Measurements from ENCODE around the gene AKR1B1. TPM values are rescaled to one million over a fixed set of nuclear protein-coding genes. Genes with fewer than 3 reads are reported as not detected.

Gene AKR1B1
- total RNA-seq, 1 experiment from 2014 or later: 166 TPM

DNA sequence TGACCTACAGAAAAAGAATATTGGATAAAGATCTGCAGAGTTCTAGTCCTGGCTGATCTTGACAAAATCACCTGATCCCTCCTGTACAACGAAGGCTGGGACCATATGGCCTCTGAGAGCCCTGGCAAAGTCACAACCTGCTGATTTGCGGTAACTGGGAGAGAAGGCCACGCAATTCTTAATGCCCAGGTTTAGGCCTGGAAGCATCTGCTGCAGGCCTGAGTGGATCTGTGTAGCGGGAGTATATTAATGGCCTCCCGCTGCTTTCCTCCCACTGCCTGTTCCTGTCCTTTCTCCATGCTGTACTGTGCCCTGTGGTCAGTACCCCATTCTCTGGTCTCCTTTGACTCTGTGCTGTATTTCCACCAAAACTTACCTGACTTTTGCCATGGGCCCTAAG, 24.2 kb downstream of the AKR1B1 start:
- no CpG with 5 or more reads among the region's 5 CpGs for WGBS (ENCODE audit: extremely low coverage, insufficient read length, low lambda C conversion rate)
- H3K14ac ChIP-seq (ENCODE audit: insufficient read depth, low read length): no peak overlapping the region

More for the DNA sequence above, 24.2 kb downstream of the AKR1B1 start:
- Mint-ChIP-seq H3K36me3 (ENCODE audit: insufficient read depth in 1 of 3, low read depth in 3 of 3) (peaks cover 8 to 13% (median 11%) of the 10 kb centered on the region in 3 experiments), H3K27ac (no peak overlapping the region), H3K4me1 (peaks cover 5 to 8% of the 10 kb centered on the region in 2 experiments), H3K4me3 (no peak overlapping the region), H3K27me3 (ENCODE audit: low read depth) (peaks cover 12% of the 10 kb centered on the region), H3K9me3 (peaks cover 4 to 7% of the 10 kb centered on the region in 2 experiments; a peak in 3 of 5 replicates)
- H3K4ac ChIP-seq (ENCODE audit: low read depth, low read length): no peak overlapping the region
- H4K5ac ChIP-seq (ENCODE audit: insufficient read length, low read depth, low read length): no peak overlapping the region
- no peaks in the 10 kb centered on the region for H3K9me3 ChIP-seq (ENCODE audit: control insufficient read depth, low read depth, low read length)
- H2AK5ac ChIP-seq (ENCODE audit: insufficient read length, low read length): no peak overlapping the region
- no peaks in the 10 kb centered on the region for H3K79me2 ChIP-seq (ENCODE audit: insufficient read depth, low read length)
- no peak overlapping the region for H4K91ac ChIP-seq (ENCODE audit: insufficient read length, low read depth, low read length)
- H3K27ac ChIP-seq (ENCODE audit: insufficient read length, low read depth, low read length): no peak overlapping the region
- no peak overlapping the region for H4K8ac ChIP-seq (replicated peaks; ENCODE audit: insufficient read length, low read depth, low read length)
- no peaks in the 10 kb centered on the region; the same call in none of the 2 replicates for H3K27me3 ChIP-seq (ENCODE audit: insufficient read depth, low read length)
- H3K79me1 ChIP-seq (ENCODE audit: insufficient read depth, low read depth, low read length, poor library complexity, severe bottlenecking): no peaks in the 10 kb centered on the region
- no peak overlapping the region for H3K18ac ChIP-seq (ENCODE audit: insufficient read length, low read depth, low read length)
- no peak overlapping the region for H2BK5ac ChIP-seq (ENCODE audit: insufficient read length, low read length)
- no peak overlapping the region for H2BK20ac ChIP-seq (ENCODE audit: low read depth, low read length, poor library complexity, severe bottlenecking)
- H2AFZ ChIP-seq (ENCODE audit: low read length): no peak overlapping the region
- no peak for DNase-seq
- no peak overlapping the region for H2BK15ac ChIP-seq (ENCODE audit: low read depth, low read length)
- no peak overlapping the region for H2BK12ac ChIP-seq (ENCODE audit: insufficient read length, low read depth, low read length)
- H3K56ac ChIP-seq (ENCODE audit: insufficient read length, low read depth, low read length): no peak overlapping the region
- no peak overlapping the region for H3K23ac ChIP-seq (ENCODE audit: insufficient read length, low read depth, low read length)
- H3T11ph ChIP-seq (ENCODE audit: low read length): no peak overlapping the region
- no peak overlapping the region for H3K9ac ChIP-seq (ENCODE audit: extremely low read depth, insufficient read length, low read length)
- H3K4me1 ChIP-seq (ENCODE audit: insufficient read depth, low read length): no peaks in the 10 kb centered on the region
- H3K23me2 ChIP-seq (ENCODE audit: insufficient read length, low read depth, low read length, poor library complexity, severe bottlenecking): no peaks in the 10 kb centered on the region
- H3K4me2 ChIP-seq (ENCODE audit: insufficient read depth, insufficient read length, low read length): no peak overlapping the region
- TF ChIP-seq, protein P1, sequence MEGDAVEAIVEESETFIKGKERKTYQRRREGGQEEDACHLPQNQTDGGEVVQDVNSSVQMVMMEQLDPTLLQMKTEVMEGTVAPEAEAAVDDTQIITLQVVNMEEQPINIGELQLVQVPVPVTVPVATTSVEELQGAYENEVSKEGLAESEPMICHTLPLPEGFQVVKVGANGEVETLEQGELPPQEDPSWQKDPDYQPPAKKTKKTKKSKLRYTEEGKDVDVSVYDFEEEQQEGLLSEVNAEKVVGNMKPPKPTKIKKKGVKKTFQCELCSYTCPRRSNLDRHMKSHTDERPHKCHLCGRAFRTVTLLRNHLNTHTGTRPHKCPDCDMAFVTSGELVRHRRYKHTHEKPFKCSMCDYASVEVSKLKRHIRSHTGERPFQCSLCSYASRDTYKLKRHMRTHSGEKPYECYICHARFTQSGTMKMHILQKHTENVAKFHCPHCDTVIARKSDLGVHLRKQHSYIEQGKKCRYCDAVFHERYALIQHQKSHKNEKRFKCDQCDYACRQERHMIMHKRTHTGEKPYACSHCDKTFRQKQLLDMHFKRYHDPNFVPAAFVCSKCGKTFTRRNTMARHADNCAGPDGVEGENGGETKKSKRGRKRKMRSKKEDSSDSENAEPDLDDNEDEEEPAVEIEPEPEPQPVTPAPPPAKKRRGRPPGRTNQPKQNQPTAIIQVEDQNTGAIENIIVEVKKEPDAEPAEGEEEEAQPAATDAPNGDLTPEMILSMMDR (conservative IDR thresholded peaks at IDR 0.05): no peak
- H2BK120ac ChIP-seq (ENCODE audit: low read depth, low read length, poor library complexity, severe bottlenecking): no peak overlapping the region
- H4K20me1 ChIP-seq (ENCODE audit: control insufficient read depth, insufficient read depth, insufficient read length): no peaks in the 10 kb centered on the region

All from H9 (cell line).